OCI-LY7 (cell line): ENCODE data around the gene PNCK.

Experiments used
- CTCF ChIP-seq: fragments of 200-600 bp; sonication (generic); conservative IDR thresholded peaks from 2 replicates; pipeline ENCODE4 v1.5.1; 2014; ENCODE audit warnings: mild to moderate bottlenecking, antibody characterized with exemption, low read length, moderate library complexity, mixed read lengths
- EZH2phosphoT487 ChIP-seq: fragments of 200-600 bp; sonication (generic); IDR thresholded peaks from 2 replicates; pipeline ENCODE4 v1.6.1; 2018; ENCODE audit warnings: low read depth, borderline replicate concordance, mild to moderate bottlenecking, mixed run types, antibody characterized with exemption, low read length, moderate library complexity, mixed read lengths

GRCh38 chrX:153631346-153631745 is 42.3 kb downstream of the PNCK start:
- TF ChIP-seq CTCF (no peak), EZH2phosphoT487 (no peak)
